Activated CD4-positive, alpha-beta T cell treated with anti-CD3 and anti-CD28 coated beads, Interleukin-2, amount 10 ng/mL, durations not matched to agents 7 days and 5 days (primary cell): ENCODE results near the gene B3GALNT1. TPM values are rescaled to one million over a fixed set of nuclear protein-coding genes. Genes with fewer than 3 reads are reported as not detected.

Source experiments
- CTCF ChIA-PET: fragments of 350-600 bp; sonication (Branson Sonifier 250); formaldehyde crosslinking; loops from one replicate; lab custom pipeline; 2021; ENCODE audit warnings: antibody characterized with exemption; lab: Charles Lee
- POLR2A ChIA-PET: fragments of 350-600 bp; sonication (Branson Sonifier 250); formaldehyde crosslinking; loops from one replicate; lab custom pipeline; 2021; ENCODE audit warnings: antibody characterized with exemption; lab: Charles Lee
- DNase-seq: peaks from one replicate; pipeline ENCODE4 v3.0.0-alpha.2; 2020
- H3K27ac Mint-ChIP-seq: one replicate; pipeline ENCODE4 v1.8.0; 2021; ENCODE audit warnings: mild to moderate bottlenecking, moderate library complexity, mixed read lengths
- H3K27me3 Mint-ChIP-seq: one replicate; pipeline ENCODE4 v1.8.0; 2021; ENCODE audit warnings: mixed read lengths
- H3K36me3 Mint-ChIP-seq: one replicate; pipeline ENCODE4 v1.8.0; 2021; ENCODE audit warnings: low read depth, mixed read lengths
- H3K4me1 Mint-ChIP-seq: one replicate; pipeline ENCODE4 v1.8.0; 2021; ENCODE audit warnings: mixed read lengths
- H3K4me3 Mint-ChIP-seq: one replicate; pipeline ENCODE4 v1.8.0; 2021; ENCODE audit warnings: mild to moderate bottlenecking, moderate library complexity, mixed read lengths
- H3K9me3 Mint-ChIP-seq: one replicate; pipeline ENCODE4 v1.8.0; 2021; ENCODE audit warnings: mixed read lengths
- total RNA-seq, 2 experiments: library from RNA; stranded (reverse); gene quantifications; one replicate each; pipeline ENCODE4 v1.2.3, GENCODE V29; 2021

Gene B3GALNT1
- total RNA-seq, 2 experiments from 2014 or later: 2.9 to 3.0 TPM

- CTCF ChIA-PET: no interaction called here
- H3K27ac Mint-ChIP-seq: no peak overlapping the region
- H3K4me1 Mint-ChIP-seq: peaks cover 16% of the 10 kb centered on the region
- H3K4me3 Mint-ChIP-seq: no peak overlapping the region
- H3K9me3 Mint-ChIP-seq: no peaks in the 10 kb centered on the region
- H3K27me3 Mint-ChIP-seq: peaks cover 40% of the 10 kb centered on the region
- POLR2A ChIA-PET: no interaction called here
- DNase-seq: no peak
- H3K36me3 Mint-ChIP-seq: peaks cover 2% of the 10 kb centered on the region
Measured at GRCh38 chr3:161107311-161107710, 2.2 kb upstream of the B3GALNT1 start.

GRCh38 chr3:161103776-161104385, 1.3 kb downstream of the B3GALNT1 start:
- H3K27me3 Mint-ChIP-seq: peaks cover 26% of the 10 kb centered on the region
- peak overlapping the region; percentile 70 for H3K4me3 Mint-ChIP-seq
- ChIA-PET CTCF (interaction anchor here (2.2 kb wide), 1 partner anchor 12 kb away, joined by 4 read pairs; no protein-coding TSS in a partner anchor), POLR2A (no interaction called here)
- H3K4me1 Mint-ChIP-seq: peaks cover 16% of the 10 kb centered on the region
- no peak for DNase-seq
- peaks cover 6% of the 10 kb centered on the region for H3K36me3 Mint-ChIP-seq
- H3K27ac Mint-ChIP-seq: no peak overlapping the region
- no peaks in the 10 kb centered on the region for H3K9me3 Mint-ChIP-seq

- Mint-ChIP-seq H3K4me1 (peaks cover 10% of the 10 kb centered on the region), H3K36me3 (peaks cover 6% of the 10 kb centered on the region), H3K9me3 (no peaks in the 10 kb centered on the region), H3K27ac (no peak overlapping the region), H3K27me3 (peaks cover 24% of the 10 kb centered on the region), H3K4me3 (no peak overlapping the region)
- POLR2A ChIA-PET: no interaction called here
- CTCF ChIA-PET: no interaction called here
- no peak for DNase-seq
Measured at GRCh38 chr3:161101609-161102008, 3.5 kb downstream of the B3GALNT1 start.

GRCh38 chr3:161100994-161101393, 4.2 kb downstream of the B3GALNT1 start:
- Mint-ChIP-seq H3K9me3 (no peaks in the 10 kb centered on the region), H3K36me3 (peaks cover 6% of the 10 kb centered on the region), H3K27me3 (peaks cover 24% of the 10 kb centered on the region), H3K27ac (no peak overlapping the region), H3K4me3 (no peak overlapping the region), H3K4me1 (peaks cover 10% of the 10 kb centered on the region)
- no peak for DNase-seq
- CTCF ChIA-PET: no interaction called here
- POLR2A ChIA-PET: no interaction called here

GRCh38 chr3:161096771-161097367, 8.3 kb downstream of the B3GALNT1 start:
- peaks cover 6% of the 10 kb centered on the region for H3K27me3 Mint-ChIP-seq
- no peak overlapping the region for H3K27ac Mint-ChIP-seq
- H3K4me1 Mint-ChIP-seq: no peaks in the 10 kb centered on the region
- POLR2A ChIA-PET: no interaction called here
- H3K36me3 Mint-ChIP-seq: peaks cover 4% of the 10 kb centered on the region
- CTCF ChIA-PET: interaction anchor here (0.6 to 0.8 kb wide), 2 partner anchors 178 to 382 kb away, joined by 3 to 4 read pairs; no protein-coding TSS in a partner anchor
- H3K9me3 Mint-ChIP-seq: no peaks in the 10 kb centered on the region
- DNase-seq: peak; percentile 39
- no peak overlapping the region for H3K4me3 Mint-ChIP-seq

GRCh38 chr3:161093895-161094294, 11.3 kb downstream of the B3GALNT1 start:
- Mint-ChIP-seq H3K9me3 (no peaks in the 10 kb centered on the region), H3K27me3 (no peaks in the 10 kb centered on the region), H3K36me3 (peaks cover 2% of the 10 kb centered on the region), H3K4me1 (no peaks in the 10 kb centered on the region), H3K27ac (no peak overlapping the region), H3K4me3 (no peak overlapping the region)
- ChIA-PET CTCF (no interaction called here), POLR2A (no interaction called here)
- no peak for DNase-seq

- Mint-ChIP-seq H3K4me3 (no peak overlapping the region), H3K4me1 (peaks cover 17% of the 10 kb centered on the region), H3K27ac (no peak overlapping the region), H3K9me3 (no peaks in the 10 kb centered on the region), H3K27me3 (no peaks in the 10 kb centered on the region), H3K36me3 (peaks cover 2% of the 10 kb centered on the region)
- DNase-seq: no peak
- ChIA-PET POLR2A (no interaction called here), CTCF (no interaction called here)
Measured at GRCh38 chr3:161084277-161084676, 20.9 kb downstream of the B3GALNT1 start.

- Mint-ChIP-seq H3K36me3 (no peaks in the 10 kb centered on the region), H3K27me3 (no peaks in the 10 kb centered on the region)
- POLR2A ChIA-PET: no interaction called here
Measured at GRCh38 chr3:161083131-161083530, 22.0 kb downstream of the B3GALNT1 start.

GRCh38 chr3:161082063-161082462, 23.1 kb downstream of the B3GALNT1 start:
- Mint-ChIP-seq H3K36me3 (no peaks in the 10 kb centered on the region), H3K27ac (no peak overlapping the region), H3K4me1 (peaks cover 25% of the 10 kb centered on the region), H3K9me3 (no peaks in the 10 kb centered on the region), H3K4me3 (no peak overlapping the region), H3K27me3 (no peaks in the 10 kb centered on the region)
- no peak for DNase-seq
- CTCF ChIA-PET: no interaction called here
- POLR2A ChIA-PET: no interaction called here

More at GRCh38 chr3:161083131-161083530, 22.0 kb downstream of the B3GALNT1 start:
- Mint-ChIP-seq H3K4me1 (peaks cover 17% of the 10 kb centered on the region), H3K9me3 (no peaks in the 10 kb centered on the region), H3K27ac (no peak overlapping the region), H3K4me3 (no peak overlapping the region)
- CTCF ChIA-PET: no interaction called here
- no peak for DNase-seq

- Mint-ChIP-seq H3K27ac (peak overlapping the region; percentile 3), H3K27me3 (no peaks in the 10 kb centered on the region), H3K36me3 (no peaks in the 10 kb centered on the region), H3K9me3 (no peaks in the 10 kb centered on the region), H3K4me3 (no peak overlapping the region), H3K4me1 (peaks cover 28% of the 10 kb centered on the region)
- ChIA-PET POLR2A (no interaction called here), CTCF (no interaction called here)
- no peak for DNase-seq
Measured at GRCh38 chr3:161081633-161082032, 23.5 kb downstream of the B3GALNT1 start.

GRCh38 chr3:161073181-161073580, 32.0 kb downstream of the B3GALNT1 start:
- ChIA-PET POLR2A (no interaction called here), CTCF (no interaction called here)
- DNase-seq: no peak
- H3K4me1 Mint-ChIP-seq: peaks cover 51% of the 10 kb centered on the region
- H3K27ac Mint-ChIP-seq: no peak overlapping the region
- peaks cover 2% of the 10 kb centered on the region for H3K9me3 Mint-ChIP-seq
- H3K36me3 Mint-ChIP-seq: no peaks in the 10 kb centered on the region
- H3K4me3 Mint-ChIP-seq: no peak overlapping the region
- H3K27me3 Mint-ChIP-seq: peaks cover 10% of the 10 kb centered on the region

- ChIA-PET CTCF (no interaction called here), POLR2A (no interaction called here)
- Mint-ChIP-seq H3K9me3 (peaks cover 2% of the 10 kb centered on the region), H3K27me3 (peaks cover 10% of the 10 kb centered on the region), H3K27ac (peak overlapping the region; percentile 44), H3K36me3 (no peaks in the 10 kb centered on the region), H3K4me3 (peak overlapping the region; percentile 3), H3K4me1 (peaks cover 48% of the 10 kb centered on the region)
- DNase-seq: no peak
Measured at GRCh38 chr3:161072751-161073150, 32.4 kb downstream of the B3GALNT1 start.

- H3K9me3 Mint-ChIP-seq: peaks cover 2% of the 10 kb centered on the region
- H3K4me3 Mint-ChIP-seq: no peak overlapping the region
- POLR2A ChIA-PET: no interaction called here
- no peak for DNase-seq
- H3K36me3 Mint-ChIP-seq: no peaks in the 10 kb centered on the region
- peaks cover 10% of the 10 kb centered on the region for H3K27me3 Mint-ChIP-seq
- H3K27ac Mint-ChIP-seq: peak overlapping the region; percentile 44
- H3K4me1 Mint-ChIP-seq: peaks cover 49% of the 10 kb centered on the region
- CTCF ChIA-PET: no interaction called here
Measured at GRCh38 chr3:161072211-161072621, 32.9 kb downstream of the B3GALNT1 start.
